ENCODE results near the gene SMIM31. TPM values are rescaled to one million over a fixed set of nuclear protein-coding genes. Genes with fewer than 3 reads are reported as not detected.

The SMIM31 gene
- total and polyA plus RNA-seq, 4 donors = 1.0 to 3.8 (median 2.3) TPM

DNA sequence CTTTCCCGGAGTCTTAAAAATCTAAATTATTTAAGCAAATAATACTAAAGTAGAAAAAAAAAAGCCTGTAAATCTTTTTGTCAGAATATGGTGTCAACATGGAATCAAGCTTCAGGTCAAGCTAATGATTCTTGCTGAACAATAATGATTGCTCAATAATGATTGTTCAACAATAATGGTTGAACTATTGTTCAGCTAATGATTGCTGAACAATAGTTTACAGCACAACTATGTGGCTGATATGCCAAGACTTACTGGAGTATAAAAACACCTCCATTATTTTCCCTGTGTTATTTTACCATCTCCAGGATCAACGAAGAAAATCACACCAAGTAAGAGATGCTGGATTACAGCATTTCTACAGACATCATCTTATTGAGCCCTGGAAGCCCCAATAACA lies 35.1 kb upstream of the SMIM31 start:
- ATAC-seq (ENCODE audit: insufficient read depth, low FRiP score) (no peak), DNase-seq (no peak)
- no peak overlapping the region for H3K4me3 ChIP-seq
- H3K4me1 ChIP-seq (ENCODE audit: control insufficient read depth in 5 of 5, insufficient read depth in 5 of 5, low read length in 5 of 5) = no peaks in the 10 kb centered on the region
- no peaks in the 10 kb centered on the region for H3K36me3 ChIP-seq (ENCODE audit: control insufficient read depth in 4 of 4, insufficient read depth in 4 of 4, low read length in 4 of 4)
- no peak overlapping the region for H3K27ac ChIP-seq (ENCODE audit: low read depth in 1 of 2, low read length in 1 of 2)
- H3K9ac ChIP-seq (ENCODE audit: insufficient read depth in 1 of 2, low read length in 2 of 2) = no peak overlapping the region
- no peaks in the 10 kb centered on the region for H3K27me3 ChIP-seq (ENCODE audit: control insufficient read depth in 3 of 3, insufficient read depth in 3 of 3, low read length in 2 of 3)
- WGBS, 2 donors = 90 to 91% methylated on average over 2 of the region's 2 CpGs
- TF ChIP-seq, protein P1, sequence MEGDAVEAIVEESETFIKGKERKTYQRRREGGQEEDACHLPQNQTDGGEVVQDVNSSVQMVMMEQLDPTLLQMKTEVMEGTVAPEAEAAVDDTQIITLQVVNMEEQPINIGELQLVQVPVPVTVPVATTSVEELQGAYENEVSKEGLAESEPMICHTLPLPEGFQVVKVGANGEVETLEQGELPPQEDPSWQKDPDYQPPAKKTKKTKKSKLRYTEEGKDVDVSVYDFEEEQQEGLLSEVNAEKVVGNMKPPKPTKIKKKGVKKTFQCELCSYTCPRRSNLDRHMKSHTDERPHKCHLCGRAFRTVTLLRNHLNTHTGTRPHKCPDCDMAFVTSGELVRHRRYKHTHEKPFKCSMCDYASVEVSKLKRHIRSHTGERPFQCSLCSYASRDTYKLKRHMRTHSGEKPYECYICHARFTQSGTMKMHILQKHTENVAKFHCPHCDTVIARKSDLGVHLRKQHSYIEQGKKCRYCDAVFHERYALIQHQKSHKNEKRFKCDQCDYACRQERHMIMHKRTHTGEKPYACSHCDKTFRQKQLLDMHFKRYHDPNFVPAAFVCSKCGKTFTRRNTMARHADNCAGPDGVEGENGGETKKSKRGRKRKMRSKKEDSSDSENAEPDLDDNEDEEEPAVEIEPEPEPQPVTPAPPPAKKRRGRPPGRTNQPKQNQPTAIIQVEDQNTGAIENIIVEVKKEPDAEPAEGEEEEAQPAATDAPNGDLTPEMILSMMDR (IDR thresholded peaks at IDR 0.05; ENCODE audit: control extremely low read depth, extremely low read depth) = no peak
- H3K9me3 ChIP-seq (ENCODE audit: control insufficient read depth in 4 of 4, insufficient read depth in 3 of 4, low read length in 3 of 4) = no peaks in the 10 kb centered on the region

DNA sequence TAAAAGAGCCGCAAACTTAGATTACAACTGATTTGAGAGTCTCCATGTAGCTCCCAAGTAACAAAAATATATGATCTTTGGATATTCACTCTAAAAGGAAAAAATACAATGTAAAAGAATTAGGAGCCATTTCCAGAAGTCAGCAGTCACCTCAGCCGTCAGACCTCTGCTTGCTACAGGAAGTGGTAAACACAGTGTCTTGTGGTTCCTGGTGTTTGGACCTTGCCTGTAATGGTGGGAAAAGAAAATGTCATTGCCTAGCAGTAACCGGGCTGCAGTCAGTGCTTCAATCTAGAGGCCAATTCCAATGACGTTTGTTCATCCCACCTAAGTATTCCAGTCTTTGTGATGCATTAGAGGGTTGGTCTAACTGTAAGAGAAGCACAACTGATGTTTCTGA lies 28.9 kb upstream of the SMIM31 start:
- no peak overlapping the region for H3K9ac ChIP-seq (ENCODE audit: insufficient read depth in 1 of 2, low read length in 2 of 2)
- no peak for DNase-seq
- no peaks in the 10 kb centered on the region for H3K9me3 ChIP-seq (ENCODE audit: control insufficient read depth in 4 of 4, insufficient read depth in 3 of 4, low read length in 3 of 4)
- WGBS, 2 donors = 71% methylated on average over 4 of the region's 4 CpGs
- H3K27ac ChIP-seq (ENCODE audit: low read depth in 1 of 2, low read length in 1 of 2) = no peak overlapping the region
- H3K36me3 ChIP-seq (ENCODE audit: control insufficient read depth in 4 of 4, insufficient read depth in 4 of 4, low read length in 4 of 4) = no peaks in the 10 kb centered on the region
- no peaks in the 10 kb centered on the region for H3K27me3 ChIP-seq (ENCODE audit: control insufficient read depth in 3 of 3, insufficient read depth in 3 of 3, low read length in 2 of 3)
- no peak for ATAC-seq (ENCODE audit: insufficient read depth, low FRiP score)
- TF ChIP-seq, protein P1 (IDR thresholded peaks at IDR 0.05; ENCODE audit: control extremely low read depth, extremely low read depth) = no peak
- H3K4me3 ChIP-seq = no peak overlapping the region
- no peaks in the 10 kb centered on the region for H3K4me1 ChIP-seq (ENCODE audit: control insufficient read depth in 5 of 5, insufficient read depth in 5 of 5, low read length in 5 of 5)

DNA sequence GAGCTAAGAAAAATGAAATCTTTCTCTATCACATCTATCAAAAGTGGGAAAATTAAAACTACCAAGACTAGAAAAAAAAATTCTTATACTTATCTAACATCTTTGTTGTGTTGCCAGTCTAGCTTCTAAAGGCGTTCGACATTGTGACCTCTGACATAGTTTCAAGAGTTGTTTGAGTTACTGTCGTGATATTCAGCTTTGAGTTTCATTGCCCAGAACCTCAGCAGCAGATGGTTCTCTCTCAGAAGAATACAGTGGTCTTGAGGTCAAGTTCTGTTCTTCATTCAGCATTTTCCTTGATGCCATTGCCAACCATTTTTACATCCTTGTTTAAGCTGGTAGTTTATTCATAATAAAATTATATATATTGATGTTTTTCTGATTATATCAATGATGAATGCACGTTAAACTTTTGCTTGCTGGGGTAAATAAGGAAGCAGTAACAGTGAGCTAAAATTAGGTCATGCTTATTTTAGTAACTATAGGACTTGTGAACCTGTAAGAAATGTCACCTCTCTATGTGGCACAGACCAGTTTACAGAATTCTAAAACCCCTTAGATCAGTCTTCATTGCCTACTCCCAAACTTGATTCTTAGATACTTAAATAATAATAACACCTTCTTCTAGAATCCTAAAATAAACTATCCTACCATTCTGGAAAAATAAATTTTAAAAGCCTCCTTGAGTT lies 23.1 kb upstream of the SMIM31 start:
- Histone ChIP-seq H3K27ac (ENCODE audit: low read depth in 1 of 2, low read length in 1 of 2) (no peak overlapping the region), H3K4me3 (no peak overlapping the region), H3K27me3 (ENCODE audit: control insufficient read depth in 3 of 3, insufficient read depth in 3 of 3, low read length in 2 of 3) (no peaks in the 10 kb centered on the region), H3K9me3 (ENCODE audit: control insufficient read depth in 4 of 4, insufficient read depth in 3 of 4, low read length in 3 of 4) (no peaks in the 10 kb centered on the region), H3K36me3 (ENCODE audit: control insufficient read depth in 4 of 4, insufficient read depth in 4 of 4, low read length in 4 of 4) (no peaks in the 10 kb centered on the region), H3K4me1 (ENCODE audit: control insufficient read depth in 5 of 5, insufficient read depth in 5 of 5, low read length in 5 of 5) (peaks cover 0 to 5% (median 0%) of the 10 kb centered on the region in 5 donors), H3K9ac (ENCODE audit: insufficient read depth in 1 of 2, low read length in 2 of 2) (no peak overlapping the region)
- 50 to 60% methylated on average over 4 of the region's 4 CpGs for WGBS, 2 donors
- ATAC-seq (ENCODE audit: insufficient read depth, low FRiP score) (no peak), DNase-seq (no peak)
- TF ChIP-seq, protein P1 (IDR thresholded peaks at IDR 0.05; ENCODE audit: control extremely low read depth, extremely low read depth) = no peak
